ENCODE results near the gene CHML.

CHML gene

GRCh38 chr1:241679404-241679803, 39.2 kb upstream of the CHML start:
- no peak overlapping the region for H3K4me3 ChIP-seq (ENCODE audit: low read depth, low read length)
- no peak for DNase-seq (ENCODE audit: low read depth)
- TF ChIP-seq CTCF (IDR thresholded peaks at IDR 0.05; ENCODE audit: control insufficient read depth, extremely low read depth, insufficient read depth), result no peak

GRCh38 chr1:241678536-241678935, 38.4 kb upstream of the CHML start:
- H3K4me3 ChIP-seq (ENCODE audit: low read depth, low read length), result no peak overlapping the region
- DNase-seq (ENCODE audit: low read depth), result no peak
- no peak for TF ChIP-seq CTCF (IDR thresholded peaks at IDR 0.05; ENCODE audit: control insufficient read depth, extremely low read depth, insufficient read depth)

- DNase-seq (ENCODE audit: low read depth), result no peak
- H3K4me3 ChIP-seq (ENCODE audit: low read depth, low read length), result no peak overlapping the region
Observed at GRCh38 chr1:241677201-241677600, 37.0 kb upstream of the CHML start.

GRCh38 chr1:241675983-241676382, 35.8 kb upstream of the CHML start:
- TF ChIP-seq CTCF (IDR thresholded peaks at IDR 0.05; ENCODE audit: control insufficient read depth, extremely low read depth, insufficient read depth), result no peak
- no peak overlapping the region for H3K4me3 ChIP-seq (ENCODE audit: low read depth, low read length)
- no peak for DNase-seq (ENCODE audit: low read depth)

More at GRCh38 chr1:241677201-241677600, 37.0 kb upstream of the CHML start:
- no peak for TF ChIP-seq CTCF (IDR thresholded peaks at IDR 0.05; ENCODE audit: control insufficient read depth, extremely low read depth, insufficient read depth)

GRCh38 chr1:241674805-241675384, 34.7 kb upstream of the CHML start:
- TF ChIP-seq CTCF (IDR thresholded peaks at IDR 0.05; ENCODE audit: control insufficient read depth, extremely low read depth, insufficient read depth), result no peak
- no peak for DNase-seq (ENCODE audit: low read depth)
- no peak overlapping the region for H3K4me3 ChIP-seq (ENCODE audit: low read depth, low read length)

- TF ChIP-seq CTCF (IDR thresholded peaks at IDR 0.05; ENCODE audit: control insufficient read depth, extremely low read depth, insufficient read depth), result no peak
- no peak for DNase-seq (ENCODE audit: low read depth)
Observed at GRCh38 chr1:241672301-241672700, 32.1 kb upstream of the CHML start.

GRCh38 chr1:241666419-241666818, 26.2 kb upstream of the CHML start:
- DNase-seq (ENCODE audit: low read depth), result no peak
- H3K4me3 ChIP-seq (ENCODE audit: low read depth, low read length), result no peak overlapping the region
- no peak for TF ChIP-seq CTCF (IDR thresholded peaks at IDR 0.05; ENCODE audit: control insufficient read depth, extremely low read depth, insufficient read depth)

More at GRCh38 chr1:241672301-241672700, 32.1 kb upstream of the CHML start:
- no peak overlapping the region for H3K4me3 ChIP-seq (ENCODE audit: low read depth, low read length)
